HG03442 (cell line): ENCODE data around the gene PPP5C.
"Not testable (repeated sequence)": the region's sequence is repeated elsewhere in the genome, so short reads cannot be mapped to it uniquely, and the experiment has no call there.

Experiments used
- ATAC-seq: cut with Tn5 transposase; IDR thresholded peaks from one replicate; pipeline ENCODE4 v1.9.1; 2021; ENCODE audit warnings: mild to moderate bottlenecking, moderate library complexity; ENCODE audit not compliant: unreplicated experiment

PPP5C gene

GRCh38 chr19:46406976-46407375 lies 60.1 kb downstream of the PPP5C start:
- ATAC-seq, result no peak

DNA sequence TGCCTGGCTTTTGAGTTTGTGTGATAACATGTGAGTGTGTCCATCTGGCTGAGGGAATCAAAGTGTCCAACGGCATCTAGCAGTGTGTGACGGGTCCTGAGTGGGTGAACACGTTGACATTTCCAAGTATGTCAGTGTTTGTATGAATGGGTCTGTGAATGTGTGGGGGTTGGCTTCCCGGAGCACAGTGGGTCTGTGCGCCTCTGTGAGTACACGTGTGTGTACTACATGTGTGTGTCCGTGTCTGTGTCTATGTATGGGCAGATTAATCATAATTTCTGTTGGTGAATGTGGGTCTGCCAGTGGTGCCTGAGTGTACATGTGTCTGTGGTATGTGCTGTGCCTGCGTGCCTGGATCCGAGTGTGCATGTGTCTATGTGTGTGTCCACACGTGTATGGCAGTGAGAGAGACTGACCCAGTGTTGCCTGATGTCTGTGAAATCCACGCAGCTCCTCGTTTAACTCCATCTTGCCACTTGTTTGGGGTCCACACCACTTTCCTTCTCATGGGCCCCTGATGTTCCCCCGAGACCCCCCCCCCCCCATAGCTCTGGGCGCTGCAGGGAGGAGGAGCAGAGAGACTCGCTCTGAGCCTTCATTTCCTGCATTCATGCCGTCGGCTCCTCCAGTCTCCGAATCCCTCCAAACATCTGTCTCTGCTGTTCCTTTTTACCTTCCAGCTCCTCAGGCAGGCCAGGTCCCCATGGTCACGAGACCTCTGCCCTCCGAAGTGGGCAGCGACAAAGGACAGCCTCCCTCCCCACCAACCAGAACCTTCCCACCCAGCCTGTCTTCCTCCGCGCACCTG lies 61.2 kb downstream of the PPP5C start:
- ATAC-seq, result no peak

DNA sequence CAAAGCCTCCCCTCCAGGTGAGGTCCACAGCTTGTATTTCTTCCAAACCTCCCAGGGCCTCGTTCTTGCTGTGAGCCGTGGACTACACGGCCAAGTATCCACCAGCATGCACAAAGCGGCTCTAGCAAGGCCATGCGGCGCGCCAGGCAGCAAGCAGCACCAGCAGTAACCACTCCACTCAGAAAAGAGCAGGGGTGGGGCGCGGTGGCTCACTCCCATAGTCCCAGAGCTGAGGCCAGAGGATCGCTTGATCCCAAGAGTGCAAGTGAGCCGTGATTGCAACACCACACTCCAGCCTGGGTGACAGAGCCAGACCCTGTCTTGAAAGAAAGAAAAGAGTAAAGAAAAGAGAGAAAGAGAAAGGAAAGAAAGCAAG lies 61.8 kb downstream of the PPP5C start:
- no peak for ATAC-seq

DNA sequence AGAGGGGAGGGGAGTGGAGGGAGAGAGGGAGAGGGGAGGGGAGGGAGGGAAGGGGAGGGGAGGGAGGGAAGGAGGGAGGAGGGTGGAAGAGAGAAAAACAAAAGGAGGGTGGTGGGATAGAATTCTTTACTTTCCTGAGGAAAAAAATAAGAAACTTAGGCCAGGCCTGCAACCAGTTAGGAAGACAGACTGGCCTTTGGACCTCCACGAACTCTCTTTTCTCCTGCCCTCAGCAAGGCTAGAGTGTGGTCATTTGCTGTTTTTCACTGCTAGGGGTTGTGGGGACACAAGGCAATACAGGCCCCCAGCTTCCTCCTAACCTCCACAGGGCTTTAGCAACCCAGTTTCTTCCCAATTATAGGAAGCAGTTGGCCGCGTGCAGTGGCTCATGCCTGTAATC lies 62.3 kb downstream of the PPP5C start:
- ATAC-seq, result no peak

- ATAC-seq, result no peak
Observed at GRCh38 chr19:46410205-46411087, 63.6 kb downstream of the PPP5C start.

GRCh38 chr19:46411088-46411924 lies 64.4 kb downstream of the PPP5C start:
- ATAC-seq, result no peak

DNA sequence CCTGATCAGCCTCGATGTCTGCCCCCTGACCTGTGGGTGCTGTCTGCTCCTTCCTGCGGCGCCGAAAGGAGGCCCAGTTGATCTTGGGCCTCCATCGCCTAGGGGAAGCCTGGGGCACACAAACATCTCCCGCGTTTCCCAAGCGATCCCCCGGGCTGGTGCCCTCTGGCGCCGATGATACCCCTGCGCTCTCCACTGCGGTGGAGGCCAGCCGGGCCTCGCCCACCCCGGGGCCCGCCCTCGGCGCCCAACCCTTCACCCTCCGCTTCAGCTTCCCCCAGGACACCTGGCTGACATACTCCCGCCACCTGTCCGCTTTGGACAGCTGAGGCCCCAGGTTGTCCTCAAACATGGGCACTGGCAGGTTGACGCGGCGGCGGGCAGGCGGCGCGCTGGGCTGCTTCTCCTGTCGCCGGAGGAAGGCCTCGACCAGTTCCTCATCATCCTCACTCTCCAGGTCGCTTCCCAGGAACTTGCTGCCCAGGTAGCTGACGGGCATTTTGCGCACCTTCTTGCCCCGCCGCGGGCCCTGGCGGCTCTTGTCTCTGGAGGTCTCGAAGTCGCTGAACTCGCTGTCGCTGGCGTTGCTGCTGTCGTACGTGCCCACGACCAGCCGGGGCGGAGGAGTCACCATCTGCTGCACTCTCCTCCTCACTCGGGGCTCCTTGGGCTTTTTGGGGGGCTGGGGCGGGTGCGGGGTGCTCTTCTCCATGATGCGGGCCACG lies 65.2 kb downstream of the PPP5C start:
- ATAC-seq, result no peak

- ATAC-seq, result no peak
Observed at GRCh38 chr19:46412650-46413261, 65.9 kb downstream of the PPP5C start.

- no peak for ATAC-seq
Observed at GRCh38 chr19:46413262-46414031, 66.6 kb downstream of the PPP5C start, which contains the start of gene CCDC8. Gene CCDC8 (minus strand): TSS chr19:46413564. CDS start chr19:46412810, 754 bp downstream.

- not testable (repeated sequence) for ATAC-seq
Observed at GRCh38 chr19:46414899-46415298, 68.0 kb downstream of the PPP5C start.

DNA sequence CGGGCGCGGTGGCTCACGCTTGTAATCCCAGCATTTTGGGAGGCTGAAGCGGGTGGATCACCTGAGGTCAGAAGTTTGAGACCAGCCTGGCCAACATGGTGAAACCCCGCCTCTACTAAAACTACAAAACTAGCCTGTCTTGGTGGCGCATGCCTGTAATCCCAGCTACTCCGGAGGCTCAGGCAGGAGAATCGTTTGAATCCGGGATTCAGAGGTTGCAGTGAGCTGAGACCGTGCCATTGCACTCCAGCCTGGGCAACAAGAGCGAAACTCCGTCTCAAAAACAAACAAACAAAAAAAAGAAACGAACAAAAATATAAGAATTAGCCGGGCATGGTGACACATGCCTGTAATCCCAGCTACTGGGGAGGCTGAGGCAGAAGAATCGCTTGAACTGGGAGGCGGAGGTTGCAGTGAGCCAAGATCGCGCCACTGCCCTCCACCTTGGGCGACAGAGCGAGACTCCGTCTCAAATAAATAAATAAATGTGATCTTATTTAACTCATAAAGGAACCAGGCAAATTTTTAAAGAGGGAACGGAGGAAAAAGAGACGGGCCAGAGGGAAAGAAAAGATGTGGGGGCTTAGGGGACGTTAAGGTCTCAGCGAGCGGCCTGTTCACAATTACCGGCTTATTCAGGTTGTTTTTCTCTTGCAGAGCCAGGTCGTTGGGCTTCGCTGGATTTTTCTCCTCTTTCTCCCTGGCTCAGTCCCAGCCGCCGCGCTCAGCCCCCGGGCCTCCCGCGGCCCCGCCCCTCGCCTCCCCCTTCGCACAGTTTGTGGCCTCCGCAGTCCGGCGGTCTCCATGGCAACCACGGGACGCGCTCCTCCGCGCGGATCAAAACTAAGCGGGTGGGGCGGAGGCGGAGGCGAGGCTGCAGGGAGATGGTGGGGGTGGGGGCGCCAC lies 69.2 kb downstream of the PPP5C start:
- ATAC-seq, result not testable (repeated sequence)

DNA sequence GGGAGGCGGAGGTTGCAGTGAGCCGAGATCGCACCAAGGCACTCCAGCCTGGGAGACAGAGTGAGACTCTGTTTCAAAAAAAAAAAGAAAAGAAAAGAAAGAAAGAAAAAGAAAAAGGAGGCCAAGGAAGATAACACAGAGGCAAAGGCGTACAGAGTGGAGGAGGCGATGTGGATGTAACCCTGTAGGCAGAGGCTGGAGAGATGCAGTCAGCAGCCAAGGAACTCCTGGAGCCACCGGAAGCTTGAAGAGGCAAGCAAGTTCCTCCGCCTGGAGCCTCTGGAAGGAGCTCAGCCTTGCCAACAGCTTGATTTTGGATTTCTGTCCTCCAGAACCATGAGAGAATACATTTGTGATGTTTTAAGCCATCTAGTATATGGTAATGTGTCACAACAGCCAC lies 73.2 kb downstream of the PPP5C start:
- ATAC-seq, result no peak

GRCh38 chr19:46422344-46422743 lies 75.5 kb downstream of the PPP5C start:
- no peak for ATAC-seq

DNA sequence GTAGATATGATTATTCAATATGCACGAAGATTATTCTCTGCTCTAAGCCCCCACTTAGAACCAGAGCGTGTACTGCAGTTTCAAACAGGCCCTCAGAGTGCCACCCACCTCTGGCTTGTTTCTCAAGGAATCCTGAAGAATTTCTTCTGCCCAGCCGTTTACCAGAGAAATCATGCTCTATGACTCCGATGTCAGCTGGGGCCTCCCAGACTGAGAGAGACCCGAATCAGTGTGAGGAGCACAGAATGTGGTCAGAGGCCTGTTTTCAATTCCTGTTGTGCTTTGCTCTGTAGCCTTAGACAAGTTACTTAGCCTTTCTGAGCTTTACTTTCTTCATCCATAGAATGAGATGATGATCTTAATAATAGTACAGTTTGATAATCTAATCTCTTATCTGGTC lies 76.3 kb downstream of the PPP5C start:
- no peak for ATAC-seq

DNA sequence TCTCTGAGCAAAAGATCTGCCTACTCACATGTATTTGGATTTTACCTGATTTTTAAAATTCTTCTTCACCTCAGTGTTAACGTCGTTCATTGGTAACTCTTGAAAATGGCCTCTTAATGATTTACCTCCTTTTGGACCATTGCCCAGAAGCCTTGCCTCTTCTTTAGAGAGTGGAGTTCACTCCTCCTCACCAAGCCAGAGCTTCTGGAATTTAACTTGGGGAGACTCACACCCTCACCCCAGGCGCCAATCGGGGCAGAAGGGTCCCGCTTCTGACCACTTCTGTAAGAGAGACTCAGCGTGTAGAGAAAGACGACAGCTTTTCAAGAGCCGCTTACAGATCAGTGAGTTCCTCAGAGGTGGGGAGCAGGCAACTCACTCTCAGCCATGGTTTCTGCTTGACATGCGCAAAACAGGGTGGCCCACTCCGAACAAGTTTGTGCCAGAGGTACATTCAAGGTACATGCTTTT lies 79.2 kb downstream of the PPP5C start:
- no peak for ATAC-seq

GRCh38 chr19:46426506-46427162 lies 79.7 kb downstream of the PPP5C start:
- ATAC-seq, result no peak

DNA sequence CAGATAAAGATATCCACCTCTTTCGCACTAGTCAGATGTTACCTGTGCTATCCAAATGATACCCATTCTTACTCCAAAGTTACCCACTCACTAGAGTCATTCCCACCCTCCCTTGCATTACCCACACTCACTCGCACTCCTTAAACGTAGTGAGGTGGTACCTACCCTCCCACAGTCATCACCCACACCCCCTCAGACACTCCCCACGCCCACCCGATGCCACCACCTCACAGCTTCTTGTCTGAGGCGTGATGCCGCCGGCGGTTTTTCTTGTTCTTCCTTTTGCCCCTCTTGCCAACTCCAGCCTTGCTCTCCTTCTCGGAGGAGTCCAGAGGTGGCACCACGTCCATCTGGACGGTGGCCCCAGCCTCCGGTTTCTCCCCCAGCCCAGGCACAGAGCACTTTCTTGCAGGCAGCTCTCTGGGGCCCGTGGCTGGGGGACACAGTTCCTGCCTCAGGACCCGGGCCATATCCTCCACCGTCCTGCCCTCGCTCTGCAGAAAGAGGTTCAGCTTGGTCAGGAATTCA lies 80.7 kb downstream of the PPP5C start:
- ATAC-seq, result no peak
